Liver (tissue), 9 donors: ENCODE data around the gene ANKEF1. TPM values are rescaled to one million over a fixed set of nuclear protein-coding genes. Genes with fewer than 3 reads are reported as not detected.

ENCODE experiments used
- DNase-seq: peaks from one replicate; pipeline ENCODE4 v3.0.0-alpha.2; 2017; ENCODE audit warnings: low spot score
- H3K27ac ChIP-seq, 2 donors: one replicate each; pipeline ENCODE4 v1.7.0; 2013; ENCODE audit warnings: inconsistent platforms in 2 of 2, low read length in 2 of 2, control low read depth in 1 of 2, low read depth in 1 of 2, mild to moderate bottlenecking in 1 of 2
- H3K27me3 ChIP-seq, 4 donors: one replicate each; pipeline versions ENCODE4 v1.6.1 to v1.7.0; 2013; ENCODE audit warnings: low read length in 3 of 4, inconsistent platforms in 1 of 4, mild to moderate bottlenecking in 1 of 4, moderate library complexity in 1 of 4; ENCODE audit not compliant: control insufficient read depth in 4 of 4, insufficient read depth in 4 of 4
- H3K36me3 ChIP-seq, 4 donors: one replicate each; pipeline versions ENCODE4 v1.6.1 to v1.7.0; 2013; ENCODE audit warnings: low read length in 3 of 4, mild to moderate bottlenecking in 3 of 4, low read depth in 1 of 4, moderate library complexity in 1 of 4; ENCODE audit not compliant: control insufficient read depth in 4 of 4, insufficient read depth in 3 of 4
- H3K4me1 ChIP-seq, 4 donors: one replicate each; pipeline versions ENCODE4 v1.6.1 to v1.7.0; 2013; ENCODE audit warnings: low read length in 3 of 4, mild to moderate bottlenecking in 3 of 4, moderate library complexity in 1 of 4; ENCODE audit not compliant: control insufficient read depth in 4 of 4, insufficient read depth in 4 of 4
- H3K4me3 ChIP-seq, 3 donors: one replicate each; pipeline versions ENCODE4 v1.6.1 to v1.7.0; 2013; ENCODE audit warnings: low read length in 3 of 3, control low read depth in 1 of 3, low read depth in 1 of 3, mild to moderate bottlenecking in 1 of 3
- H3K9ac ChIP-seq, 2 donors: one replicate each; pipeline ENCODE4 v1.7.0; 2013; ENCODE audit warnings: low read length in 2 of 2, mild to moderate bottlenecking in 2 of 2, moderate library complexity in 2 of 2, control low read depth in 1 of 2, low read depth in 1 of 2
- H3K9me3 ChIP-seq, 4 donors: one replicate each; pipeline versions ENCODE4 v1.6.1 to v1.7.0; 2013; ENCODE audit warnings: low read length in 3 of 4; ENCODE audit not compliant: control insufficient read depth in 4 of 4
- ATF3 ChIP-seq: IDR thresholded peaks from 2 replicates; pipeline ENCODE4 v1.6.1; 2016; ENCODE audit warnings: antibody characterized with exemption
- CTCF ChIP-seq: fragments of 150-350 bp; IDR thresholded peaks from 2 replicates; pipeline ENCODE4 v1.5.1; 2017; ENCODE audit warnings: improper control_type of control experiment, low read depth, low read length; ENCODE audit not compliant: missing input control
- EGR1 ChIP-seq, 2 donors: IDR thresholded peaks; 2 replicates each; pipeline ENCODE4 v1.6.1; 2016 to 2018; ENCODE audit warnings: antibody characterized with exemption in 2 of 2, low read depth in 2 of 2
- FOXA1 ChIP-seq: IDR thresholded peaks from 2 replicates; pipeline ENCODE4 v1.6.1; 2016; ENCODE audit warnings: antibody characterized with exemption
- FOXA2 ChIP-seq: IDR thresholded peaks from 2 replicates; pipeline ENCODE4 v1.6.1; 2016; ENCODE audit warnings: antibody characterized with exemption
- GABPA ChIP-seq, 2 donors: IDR thresholded peaks in 1 of 2; conservative IDR thresholded peaks in 1 of 2; 2 replicates each; pipeline ENCODE4 v1.6.1; 2016; ENCODE audit warnings: antibody characterized with exemption in 2 of 2, mild to moderate bottlenecking in 1 of 2, moderate library complexity in 1 of 2
- HNF4G ChIP-seq: IDR thresholded peaks from 2 replicates; pipeline ENCODE4 v1.6.1; 2016; ENCODE audit warnings: antibody characterized with exemption
- JUND ChIP-seq, 2 donors: IDR thresholded peaks; 2 replicates each; pipeline ENCODE4 v1.6.1; 2016; ENCODE audit warnings: antibody characterized with exemption in 2 of 2
- MAX ChIP-seq: IDR thresholded peaks from 2 replicates; pipeline ENCODE4 v1.6.1; 2016; ENCODE audit warnings: antibody characterized with exemption
- NR2F2 ChIP-seq: IDR thresholded peaks from 2 replicates; pipeline ENCODE4 v1.6.1; 2016; ENCODE audit warnings: antibody characterized with exemption
- REST ChIP-seq: IDR thresholded peaks from 2 replicates; pipeline ENCODE4 v1.6.1; 2016; ENCODE audit warnings: antibody characterized with exemption, mild to moderate bottlenecking
- RXRA ChIP-seq, 2 donors: IDR thresholded peaks; 2 replicates each; pipeline ENCODE4 v1.6.1; 2017 to 2018; ENCODE audit warnings: antibody characterized with exemption in 2 of 2, mild to moderate bottlenecking in 1 of 2
- TAF1 ChIP-seq: conservative IDR thresholded peaks from 2 replicates; pipeline ENCODE4 v1.6.1; 2016; ENCODE audit warnings: antibody characterized with exemption, mild to moderate bottlenecking
- YY1 ChIP-seq: IDR thresholded peaks from 2 replicates; pipeline ENCODE4 v1.6.1; 2016; ENCODE audit warnings: antibody characterized with exemption, mild to moderate bottlenecking
- ZBTB33 ChIP-seq: IDR thresholded peaks from 2 replicates; pipeline ENCODE4 v1.6.1; 2016; ENCODE audit warnings: antibody characterized with exemption
- WGBS: extraction: QIAGEN DNeasy Blood & Tissue Kit; methylation state at CpG from one replicate; pipeline ENCODE4 v1.1.7; 2013; 5-methylcytosine and 5-hydroxymethylcytosine counted together
- polyA plus RNA-seq, 2 donors: library from polyadenylated mRNA; stranded (reverse) in 1 of 2; unstranded in 1 of 2; fragments of 200-250 nt in 1 of 2; fragments of >200 nt in 1 of 2; fragmentation: Nextera tagmentation in 1 of 2; extraction: Ambion mirVana in 1 of 2; gene quantifications; one replicate each; pipeline versions ENCODE4 v1.2.1 to v1.2.3, GENCODE V29; 2013 to 2015
- total RNA-seq, 2 donors: library from RNA; depleted of rRNA; stranded (reverse); fragments of >200 nt; gene quantifications; one replicate each; pipeline ENCODE4 v1.2.3, GENCODE V29; 2014
- donor health status: healthy.
- donor health status: healthy.
- donor health status: healthy.
- donor health status: healthy.
- donor health status: healthy.

Gene ANKEF1
- total and polyA plus RNA-seq, 4 donors: 1.6 to 5.1 (median 2.6) TPM

- H3K27ac ChIP-seq: no peak overlapping the region
- DNase-seq: no peak
- H3K9me3 ChIP-seq: no peaks in the 10 kb centered on the region
- H3K27me3 ChIP-seq: no peaks in the 10 kb centered on the region
- H3K4me1 ChIP-seq: no peaks in the 10 kb centered on the region
- H3K36me3 ChIP-seq: no peaks in the 10 kb centered on the region
- no peak for TF ChIP-seq GABPA (IDR thresholded peaks at IDR 0.05 in 1 of 2, conservative IDR thresholded peaks at IDR 0.05 in 1 of 2)
- TF ChIP-seq FOXA2: no peak
- no peak for TF ChIP-seq JUND (IDR thresholded peaks at IDR 0.05)
- TF ChIP-seq TAF1: no peak
- TF ChIP-seq ATF3: no peak
- no peak for TF ChIP-seq MAX
- TF ChIP-seq HNF4G: no peak
- H3K9ac ChIP-seq: no peak overlapping the region
- WGBS: 83% methylated on average over 1 of the region's 1 CpG
- no peak overlapping the region for H3K4me3 ChIP-seq
These were observed 35.1 kb upstream of the ANKEF1 start for GRCh38 chr20:9999645-10000044.

- H3K4me3 ChIP-seq: no peak overlapping the region
- DNase-seq: no peak
- no peaks in the 10 kb centered on the region for H3K36me3 ChIP-seq
- no peaks in the 10 kb centered on the region for H3K9me3 ChIP-seq
- 61% methylated on average over 1 of the region's 1 CpG for WGBS
- no peak overlapping the region for H3K27ac ChIP-seq
- no peak for TF ChIP-seq ZBTB33
- TF ChIP-seq TAF1: no peak
- no peak for TF ChIP-seq MAX
- TF ChIP-seq EGR1 (IDR thresholded peaks at IDR 0.05; ENCODE audit: low read depth in 2 of 2): no peak
- no peak for TF ChIP-seq FOXA1
- no peak for TF ChIP-seq HNF4G
- H3K4me1 ChIP-seq: peaks cover 0 to 2% (median 0%) of the 10 kb centered on the region in 4 donors
- no peaks in the 10 kb centered on the region for H3K27me3 ChIP-seq
- H3K9ac ChIP-seq: no peak overlapping the region
These were observed 31.9 kb upstream of the ANKEF1 start for GRCh38 chr20:10002866-10003265.

GRCh38 chr20:10004900-10005299 is 29.9 kb upstream of the ANKEF1 start:
- WGBS: 76% methylated on average over 2 of the region's 2 CpGs
- H3K27me3 ChIP-seq: no peaks in the 10 kb centered on the region
- DNase-seq: no peak
- no peak overlapping the region for H3K27ac ChIP-seq
- H3K36me3 ChIP-seq: no peaks in the 10 kb centered on the region
- H3K4me3 ChIP-seq: no peak overlapping the region
- H3K9ac ChIP-seq: no peak overlapping the region
- no peaks in the 10 kb centered on the region for H3K9me3 ChIP-seq
- peaks cover 0 to 2% (median 0%) of the 10 kb centered on the region in 4 donors for H3K4me1 ChIP-seq
- TF ChIP-seq YY1 (no peak), NR2F2 (no peak), FOXA1 (no peak), REST (no peak), RXRA (IDR thresholded peaks at IDR 0.05) (no peak), FOXA2 (no peak), EGR1 (IDR thresholded peaks at IDR 0.05; ENCODE audit: low read depth in 2 of 2) (no peak), TAF1 (no peak), JUND (IDR thresholded peaks at IDR 0.05) (no peak), ATF3 (no peak), ZBTB33 (no peak), MAX (no peak), CTCF (no peak), GABPA (IDR thresholded peaks at IDR 0.05 in 1 of 2, conservative IDR thresholded peaks at IDR 0.05 in 1 of 2) (no peak)
